H1 (cell line): ENCODE data around the gene ITIH4. TPM values are rescaled to one million over a fixed set of nuclear protein-coding genes. Genes with fewer than 3 reads are reported as not detected.

Experiments used
- CTCF ChIA-PET: fragments of 300-600 bp; sonication (Branson Sonifier 250); formaldehyde crosslinking; loops from one replicate; lab custom pipeline; 2021; ENCODE audit not compliant: partially characterized antibody; lab: Charles Lee
- POLR2A ChIA-PET: fragments of 300-600 bp; sonication (Branson Sonifier 250); formaldehyde crosslinking; loops from one replicate; lab custom pipeline; 2021; ENCODE audit warnings: inconsistent platforms; ENCODE audit not compliant: partially characterized antibody; lab: Charles Lee
- DNase-seq, 2 experiments: peaks; one replicate each; pipeline versions ENCODE4 v3.0.0 to v3.0.0-alpha.2; 2010 to 2022; ENCODE audit warnings: low spot score in 2 of 2, low read depth in 1 of 2, mixed read lengths in 1 of 2
- FAIRE-seq: peaks from 2 replicates; lab custom pipeline; 2011; peaks lifted over from hg19 to GRCh38; lab: Jason Lieb, UNC
- H2AFZ ChIP-seq: 2 replicates; pipeline ENCODE4 v1.8.1; 2012; ENCODE audit warnings: low read length, inconsistent platforms
- H2AK5ac ChIP-seq: 2 replicates; pipeline ENCODE4 v1.6.1; 2013; ENCODE audit warnings: low read depth, low read length
- H2BK120ac ChIP-seq: replicated peaks from 2 replicates; pipeline ENCODE3; 2013; ENCODE audit warnings: low read depth, low read length, inconsistent platforms
- H2BK12ac ChIP-seq: 2 replicates; pipeline ENCODE4 v1.6.1; 2013; ENCODE audit warnings: low read depth, low read length
- H2BK15ac ChIP-seq: 2 replicates; pipeline ENCODE4 v1.6.1; 2013; ENCODE audit warnings: low read length
- H2BK20ac ChIP-seq: 2 replicates; pipeline ENCODE4 v1.6.1; 2013; ENCODE audit warnings: low read length
- H2BK5ac ChIP-seq: 2 replicates; pipeline ENCODE4 v1.6.1; 2013; ENCODE audit warnings: low read depth, low read length
- H3K14ac ChIP-seq: 2 replicates; pipeline ENCODE4 v1.6.1; 2013; ENCODE audit warnings: inconsistent platforms; ENCODE audit not compliant: insufficient read length
- H3K18ac ChIP-seq: 2 replicates; pipeline ENCODE4 v1.6.1; 2013; ENCODE audit warnings: low read length; ENCODE audit errors: extremely low read depth
- H3K23ac ChIP-seq: 2 replicates; pipeline ENCODE4 v1.6.1; 2013; ENCODE audit warnings: inconsistent platforms; ENCODE audit not compliant: insufficient read length
- H3K23me2 ChIP-seq: 2 replicates; pipeline ENCODE4 v1.6.1; 2013; ENCODE audit warnings: low read depth, low read length
- H3K27ac ChIP-seq: 2 replicates; pipeline ENCODE4 v1.6.1; 2011; ENCODE audit warnings: low read depth, low read length, inconsistent platforms
- H3K27me3 ChIP-seq, 4 experiments: replicated peaks in 1 of 4; 1 replicate in 1 of 4; 2 replicates in 3 of 4; pipeline versions ENCODE4 v1.6.1 to v1.8.1; 2011 to 2013; ENCODE audit warnings: low read length in 3 of 4, mild to moderate bottlenecking in 3 of 4, inconsistent platforms in 2 of 4, mixed read lengths in 2 of 4, moderate library complexity in 1 of 4; ENCODE audit not compliant: control insufficient read depth in 3 of 4, insufficient read depth in 3 of 4; ENCODE audit errors: extremely low read depth in 1 of 4
- H3K36me3 ChIP-seq, 4 experiments: 2 replicates each; pipeline versions ENCODE4 v1.6.1 to v1.8.1; 2011 to 2013; ENCODE audit warnings: mild to moderate bottlenecking in 4 of 4, low read length in 3 of 4, moderate library complexity in 2 of 4, control low read depth in 1 of 4, inconsistent platforms in 1 of 4; ENCODE audit not compliant: insufficient read depth in 4 of 4, control insufficient read depth in 2 of 4
- H3K4ac ChIP-seq: replicated peaks from 2 replicates; pipeline ENCODE3; 2013; ENCODE audit warnings: low read length, low read depth, mixed read lengths, inconsistent platforms; ENCODE audit not compliant: insufficient read length
- H3K4me1 ChIP-seq, 4 experiments: replicated peaks in 1 of 4; 1 replicate in 1 of 4; 2 replicates in 3 of 4; pipeline versions ENCODE4 v1.6.1 to v1.8.1; 2011 to 2013; ENCODE audit warnings: low read length in 3 of 4, inconsistent platforms in 2 of 4, mixed read lengths in 1 of 4; ENCODE audit not compliant: insufficient read depth in 4 of 4, control insufficient read depth in 3 of 4
- H3K4me2 ChIP-seq, 2 experiments: 2 replicates each; pipeline versions ENCODE4 v1.6.1 to v1.8.1; 2011 to 2013; ENCODE audit warnings: low read depth in 2 of 2, low read length in 2 of 2, control low read depth in 1 of 2, inconsistent platforms in 1 of 2, mild to moderate bottlenecking in 1 of 2; ENCODE audit not compliant: insufficient read depth in 1 of 2
- H3K4me3 ChIP-seq, 4 experiments: fragments of 200-600, 300-600 bp in 1 of 4; sonication (generic), shearing (Covaris generic), sonication (Bioruptor Twin) in 1 of 4; 2 replicates each; pipeline versions ENCODE4 v1.5.1 to v1.8.1; 2011 to 2016; ENCODE audit warnings: low read length in 4 of 4, low read depth in 3 of 4, control low read depth in 2 of 4, inconsistent platforms in 2 of 4, mild to moderate bottlenecking in 2 of 4, mixed read lengths in 1 of 4, moderate library complexity in 1 of 4; ENCODE audit not compliant: insufficient read depth in 2 of 4; ENCODE audit errors: extremely low read depth in 1 of 4
- H3K56ac ChIP-seq: replicated peaks from 2 replicates; pipeline ENCODE3; 2013; ENCODE audit warnings: low read depth, mild to moderate bottlenecking, mixed read lengths, low read length, inconsistent platforms; ENCODE audit not compliant: insufficient read length
- H3K79me1 ChIP-seq: 2 replicates; pipeline ENCODE4 v1.6.1; 2013; ENCODE audit warnings: low read depth, low read length, control low read depth
- H3K79me2 ChIP-seq, 2 experiments: 2 replicates each; pipeline versions ENCODE4 v1.6.1 to v1.8.1; 2012 to 2013; ENCODE audit warnings: low read length in 2 of 2, mild to moderate bottlenecking in 2 of 2, inconsistent platforms in 1 of 2; ENCODE audit not compliant: insufficient read depth in 2 of 2, control insufficient read depth in 1 of 2
- H3K9ac ChIP-seq, 4 experiments: replicated peaks in 1 of 4; 1 replicate in 1 of 4; 2 replicates in 3 of 4; pipeline versions ENCODE4 v1.6.1 to v1.8.1; 2011 to 2013; ENCODE audit warnings: low read depth in 3 of 4, low read length in 3 of 4, control low read depth in 2 of 4, mild to moderate bottlenecking in 2 of 4, moderate library complexity in 2 of 4, inconsistent platforms in 1 of 4; ENCODE audit errors: extremely low read depth in 1 of 4
- H3K9me3 ChIP-seq, 2 experiments: 2 replicates each; pipeline versions ENCODE4 v1.6.1 to v1.8.1; 2012 to 2013; ENCODE audit warnings: mild to moderate bottlenecking in 2 of 2, moderate library complexity in 2 of 2, control low read depth in 1 of 2, inconsistent platforms in 1 of 2, low read depth in 1 of 2, low read length in 1 of 2, mixed read lengths in 1 of 2; ENCODE audit not compliant: insufficient read depth in 2 of 2
- H4K20me1 ChIP-seq, 2 experiments: replicated peaks in 1 of 2; 2 replicates each; pipeline versions ENCODE3 to v1.8.1; 2011 to 2013; ENCODE audit warnings: inconsistent platforms in 2 of 2, low read length in 2 of 2, mild to moderate bottlenecking in 1 of 2; ENCODE audit not compliant: insufficient read depth in 2 of 2, control insufficient read depth in 1 of 2
- H4K5ac ChIP-seq: 2 replicates; pipeline ENCODE4 v1.6.1; 2013; ENCODE audit warnings: low read length, low read depth, mixed read lengths, inconsistent platforms; ENCODE audit not compliant: insufficient read length
- H4K8ac ChIP-seq: 2 replicates; pipeline ENCODE4 v1.8.0; 2013; ENCODE audit warnings: mild to moderate bottlenecking, moderate library complexity, low read length, inconsistent platforms; ENCODE audit not compliant: insufficient read depth; ENCODE audit errors: extremely low read depth
- H4K91ac ChIP-seq: replicated peaks from 2 replicates; pipeline ENCODE3; 2013; ENCODE audit warnings: low read length, mixed read lengths, inconsistent platforms; ENCODE audit not compliant: insufficient read length
- BACH1 ChIP-seq: IDR thresholded peaks from 2 replicates; pipeline ENCODE4 v1.6.1; 2012; ENCODE audit warnings: low read length, improper control_type of control experiment
- CTBP2 ChIP-seq: IDR thresholded peaks from 2 replicates; pipeline ENCODE4 v1.7.0; 2011; ENCODE audit warnings: borderline replicate concordance, mild to moderate bottlenecking, moderate library complexity, mixed read lengths, low read length; ENCODE audit not compliant: insufficient read depth, insufficient read length
- EP300 ChIP-seq, 2 experiments: IDR thresholded peaks; 1 replicate in 1 of 2; 2 replicates in 1 of 2; pipeline ENCODE4 v1.6.1; 2011 to 2012; ENCODE audit warnings: low read depth in 2 of 2, low read length in 2 of 2, mild to moderate bottlenecking in 2 of 2, borderline replicate concordance in 1 of 2, inconsistent platforms in 1 of 2, moderate library complexity in 1 of 2
- GABPA ChIP-seq: IDR thresholded peaks from 2 replicates; pipeline ENCODE4 v1.6.1; 2011; ENCODE audit warnings: mild to moderate bottlenecking, low read length, moderate library complexity, borderline replicate concordance; ENCODE audit not compliant: insufficient read depth
- KDM1A ChIP-seq: fragments of 200-600, 300-600 bp; sonication (generic); IDR thresholded peaks from 2 replicates; pipeline ENCODE4 v1.7.1; 2016; ENCODE audit warnings: mild to moderate bottlenecking, low read length, borderline replicate concordance
- KDM5A ChIP-seq: fragments of 200-600 bp; IDR thresholded peaks from 2 replicates; pipeline ENCODE4 v1.7.1; 2012; ENCODE audit warnings: mild to moderate bottlenecking, low read length, inconsistent platforms, mixed read lengths
- POLR2A ChIP-seq, 2 experiments: IDR thresholded peaks; 1 replicate in 1 of 2; 2 replicates in 1 of 2; pipeline ENCODE4 v1.6.1; 2011; ENCODE audit warnings: low read depth in 2 of 2, low read length in 2 of 2, mild to moderate bottlenecking in 2 of 2; ENCODE audit errors: control extremely low read depth in 1 of 2
- POLR2AphosphoS5 ChIP-seq: IDR thresholded peaks from 2 replicates; pipeline ENCODE4 v1.6.1; 2011; ENCODE audit warnings: low read depth, low read length
- POU5F1 ChIP-seq: IDR thresholded peaks from 2 replicates; pipeline ENCODE4 v1.6.1; 2011; ENCODE audit warnings: low read depth, mild to moderate bottlenecking, low read length, moderate library complexity
- SIRT6 ChIP-seq: IDR thresholded peaks from one replicate; pipeline ENCODE4 v1.7.1; 2012; ENCODE audit warnings: low read length, inconsistent platforms
- TEAD4 ChIP-seq: IDR thresholded peaks from 2 replicates; pipeline ENCODE4 v1.6.1; 2012; ENCODE audit warnings: low read depth, low read length, inconsistent platforms, mixed read lengths
- YY1 ChIP-seq: IDR thresholded peaks from 2 replicates; pipeline ENCODE4 v1.6.1; 2011; ENCODE audit warnings: low read depth, mild to moderate bottlenecking, low read length
- ZNF274 ChIP-seq: IDR thresholded peaks from 2 replicates; pipeline ENCODE4 v1.7.0; 2012; ENCODE audit warnings: low read length, borderline replicate concordance; ENCODE audit errors: extremely low read depth
- WGBS, 2 experiments: shearing (Covaris generic) in 1 of 2; methylation state at CpG; one replicate each; pipeline versions ENCODE4 v1.1.6 to v1.1.7; 2013 to 2015; ENCODE audit warnings: low lambda C conversion rate in 2 of 2, mixed read lengths in 2 of 2, inconsistent platforms in 1 of 2, low coverage in 1 of 2, missing lambda C conversion rate in 1 of 2; ENCODE audit not compliant: insufficient replicate concordance in 2 of 2, insufficient coverage in 1 of 2, insufficient read length in 1 of 2; ENCODE audit errors: extremely low coverage in 1 of 2, missing lambda C conversion rate in 1 of 2; 5-methylcytosine and 5-hydroxymethylcytosine counted together
- polyA plus RNA-seq, 7 experiments: library from polyadenylated mRNA; depleted of rRNA in 3 of 7; stranded (reverse) in 5 of 7; unstranded in 2 of 7; fragments of >200 nt in 5 of 7; fragments of 200-250 nt in 2 of 7; gene quantifications; 1 replicate in 5 of 7; 2 replicates in 1 of 7; 4 replicates in 1 of 7; pipeline versions ENCODE4 v1.2.1 to v1.2.3, GENCODE V29; 2011 to 2013; ENCODE audit warnings: missing spikeins in 2 of 7, mixed read lengths in 2 of 7
- total RNA-seq: library from RNA; stranded (reverse); fragmentation: NEBNext Ultra II Directional; extraction: Animal tissue kit (Norgen Biotek cat#: 25700); gene quantifications from 2 replicates; pipeline ENCODE4 v1.2.1, GENCODE V29; 2021
- TF ChIP-seq, protein P1 (sequence below): IDR thresholded peaks from 2 replicates; pipeline ENCODE4 v1.6.1; 2011; ENCODE audit warnings: low read depth, mild to moderate bottlenecking, low read length; ENCODE audit not compliant: insufficient read depth

ITIH4 gene
- total and polyA plus RNA-seq, 2 of the 8 experiments (the other 6 are each of a cell fraction or from before 2014, with no cell fraction given) = 3.4 to 3.7 TPM

- Histone ChIP-seq H2BK15ac (no peak overlapping the region), H3K4ac (no peak overlapping the region), H3K14ac (no peak overlapping the region), H3K27me3 (no peaks in the 10 kb centered on the region), H3K18ac (no peak overlapping the region), H3K9me3 (peaks cover 0 to 2% of the 10 kb centered on the region in 2 experiments; a peak in 3 of 4 replicates), H2AFZ (no peak overlapping the region), H3K4me1 (no peaks in the 10 kb centered on the region), H3K79me2 (no peaks in the 10 kb centered on the region; a peak in 1 of 4 replicates), H3K56ac (no peak overlapping the region), H4K20me1 (peaks cover 0 to 2% of the 10 kb centered on the region in 2 experiments), H2BK120ac (no peak overlapping the region), H3K4me3 (no peak overlapping the region), H3K79me1 (peaks cover 3% of the 10 kb centered on the region; the same call in 1 of the 2 replicates), H4K91ac (no peak overlapping the region), H3K23ac (no peak overlapping the region), H2BK5ac (no peak overlapping the region), H3K36me3 (no peaks in the 10 kb centered on the region), H4K5ac (no peak overlapping the region), H2BK20ac (no peak overlapping the region), H3K23me2 (no peaks in the 10 kb centered on the region; the same call in 1 of the 2 replicates), H2AK5ac (no peak overlapping the region), H2BK12ac (no peak overlapping the region), H3K4me2 (no peak overlapping the region), H4K8ac (no peak overlapping the region; the same call in 1 of the 2 replicates), H3K27ac (no peak overlapping the region), H3K9ac (no peak overlapping the region)
- FAIRE-seq (no peak), DNase-seq (no peak)
- ChIA-PET CTCF (interaction anchor here (0.6 to 1.9 kb wide), 5 partner anchors 9 to 410 kb away, joined by 3 to 9 read pairs (median 6); no protein-coding TSS in a partner anchor), POLR2A (no interaction called here)
- 90% methylated on average over 12 of the region's 12 CpGs; no CpG with 5 or more reads in 1 of the 2 experiments for WGBS, 2 experiments
- TF ChIP-seq KDM1A = no peak
- no peak for TF ChIP-seq TEAD4
- TF ChIP-seq SIRT6 = no peak
- TF ChIP-seq ZNF274 = no peak
- no peak for TF ChIP-seq EP300 (IDR thresholded peaks at IDR 0.05; ENCODE audit: borderline replicate concordance in 1 of 2, low read depth in 2 of 2, low read length in 2 of 2)
- TF ChIP-seq KDM5A = no peak
- TF ChIP-seq YY1 = no peak
- TF ChIP-seq POU5F1 = no peak
- TF ChIP-seq POLR2A (IDR thresholded peaks at IDR 0.05; ENCODE audit: control extremely low read depth in 1 of 2, low read depth in 2 of 2, low read length in 2 of 2) = no peak
- TF ChIP-seq, protein P1, sequence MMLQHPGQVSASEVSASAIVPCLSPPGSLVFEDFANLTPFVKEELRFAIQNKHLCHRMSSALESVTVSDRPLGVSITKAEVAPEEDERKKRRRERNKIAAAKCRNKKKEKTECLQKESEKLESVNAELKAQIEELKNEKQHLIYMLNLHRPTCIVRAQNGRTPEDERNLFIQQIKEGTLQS = no peak
- no peak for TF ChIP-seq BACH1
- TF ChIP-seq POLR2AphosphoS5 = no peak
- no peak for TF ChIP-seq CTBP2
- no peak for TF ChIP-seq GABPA
Observed at GRCh38 chr3:52866427-52866826, 36.0 kb upstream of the ITIH4 start.
